ENCODE results near the gene UTP11.

Gene UTP11

DNA sequence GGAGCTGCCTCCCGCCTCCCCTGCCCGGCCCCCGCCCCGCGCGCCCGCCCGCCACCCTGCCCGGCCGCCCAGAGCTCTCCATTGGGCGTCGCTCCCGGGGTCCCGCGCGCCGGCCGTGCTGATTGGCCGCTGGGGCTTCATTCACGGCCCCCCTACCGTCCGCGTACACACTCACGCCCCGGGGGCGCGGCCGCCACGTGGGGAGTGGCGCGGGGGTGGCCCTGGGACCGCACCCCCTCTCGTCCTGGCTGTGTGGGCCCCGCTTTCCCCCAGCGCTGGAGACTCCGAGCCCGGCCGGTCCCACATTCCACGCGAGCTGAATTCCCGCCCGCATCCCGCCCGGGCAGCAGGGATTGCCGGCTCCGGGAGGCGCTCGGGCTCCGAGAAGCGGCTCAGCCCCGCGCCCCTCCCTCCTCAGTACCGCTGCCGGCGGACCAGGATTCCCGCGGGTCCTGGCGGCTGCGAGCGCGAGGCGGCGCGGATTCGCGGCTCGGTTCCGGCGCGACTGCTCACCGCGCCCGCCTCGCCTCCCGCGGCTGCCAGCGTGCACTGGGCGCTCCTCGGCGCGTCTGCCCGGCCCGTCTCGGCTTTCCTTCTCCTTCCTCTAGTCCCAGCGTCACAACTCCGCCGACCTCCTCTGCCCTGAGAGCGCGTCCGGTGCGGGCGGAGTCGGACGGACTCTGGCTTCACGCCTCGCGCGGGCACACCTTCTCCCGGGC lies 34.5 kb downstream of the UTP11 start:
- DNase-seq: peak; percentile 91

DNA sequence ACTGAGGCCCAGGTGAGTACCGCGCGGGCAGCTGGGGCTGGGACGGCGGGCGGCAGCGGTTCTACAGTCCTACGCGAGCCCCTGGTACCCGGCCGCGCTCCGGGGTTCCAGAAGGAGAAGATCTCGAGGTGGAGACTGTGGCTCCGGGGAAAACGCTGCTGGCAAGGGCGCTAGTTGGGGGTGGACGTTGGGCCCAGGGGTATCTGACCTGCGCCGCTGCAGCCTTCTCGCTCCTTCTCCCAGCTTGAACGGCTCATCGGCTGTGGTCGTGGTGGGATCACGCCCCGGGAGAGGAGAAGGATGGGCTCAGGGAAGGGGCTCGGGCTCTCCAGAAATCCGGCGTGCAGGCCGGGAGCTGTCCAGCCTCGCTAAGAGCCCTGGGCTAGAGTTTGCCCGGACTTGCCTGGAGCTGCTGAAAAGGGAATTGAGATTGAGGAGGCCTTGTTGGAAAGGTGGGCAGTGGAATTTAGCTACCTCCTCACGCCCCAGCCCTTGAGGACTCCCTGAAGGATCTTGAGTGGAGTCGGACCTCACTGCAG lies 35.1 kb downstream of the UTP11 start:
- no peak for DNase-seq

DNA sequence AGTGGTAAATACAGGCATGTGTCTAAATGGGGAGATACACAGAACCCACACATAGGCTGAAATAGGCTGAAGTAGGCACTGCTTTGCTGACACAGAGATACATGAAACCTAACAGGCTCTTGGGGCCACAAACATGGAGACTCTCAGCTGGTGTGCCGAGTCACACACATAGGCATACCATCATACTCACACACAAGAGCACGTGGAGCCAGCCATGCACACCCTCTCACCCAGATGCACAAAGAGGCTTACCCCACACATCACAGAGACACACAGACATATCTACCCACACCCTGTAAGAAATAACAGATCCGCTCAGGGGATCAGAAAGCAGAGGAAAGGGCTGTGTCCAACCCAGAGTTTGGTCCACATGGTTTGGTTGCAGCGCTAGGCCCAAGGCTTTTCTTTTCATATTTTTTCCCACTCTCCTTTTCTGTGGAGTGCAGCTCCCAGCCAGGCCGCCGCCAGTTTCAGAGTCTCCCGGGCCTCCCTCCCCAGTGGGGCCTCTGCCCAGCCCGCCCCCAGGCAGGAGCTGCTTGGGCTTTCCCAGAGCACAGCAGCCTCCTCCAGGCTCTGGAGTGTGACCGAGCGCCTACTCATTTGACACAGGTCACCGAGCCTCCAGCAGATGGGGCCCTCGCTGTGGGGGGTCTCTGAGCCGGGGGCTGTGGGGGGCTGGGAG lies 38.0 kb downstream of the UTP11 start:
- DNase-seq: no peak

DNA sequence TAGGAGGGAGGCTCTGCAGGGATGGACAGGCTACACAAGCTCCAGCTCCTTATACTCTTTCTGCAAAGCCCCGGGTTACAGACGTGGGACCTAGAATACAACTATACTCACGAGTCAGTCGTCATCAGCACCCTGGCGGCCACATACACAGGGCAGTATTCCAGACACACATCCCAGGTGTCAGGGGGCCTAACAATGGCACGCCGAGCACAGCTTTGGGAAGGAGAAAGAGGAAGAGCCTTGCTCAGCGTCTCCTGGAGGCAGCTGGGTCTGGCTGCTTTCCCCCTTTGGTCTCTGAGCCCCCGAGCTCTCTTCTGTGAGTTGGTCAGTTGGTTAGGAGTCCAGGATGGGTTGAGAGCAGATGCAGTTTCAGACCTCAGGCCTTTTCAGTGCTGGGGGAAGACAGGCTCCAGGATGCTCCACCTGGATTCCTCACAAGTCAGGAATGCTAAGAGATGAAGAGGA lies 38.6 kb downstream of the UTP11 start:
- no peak for DNase-seq

DNA sequence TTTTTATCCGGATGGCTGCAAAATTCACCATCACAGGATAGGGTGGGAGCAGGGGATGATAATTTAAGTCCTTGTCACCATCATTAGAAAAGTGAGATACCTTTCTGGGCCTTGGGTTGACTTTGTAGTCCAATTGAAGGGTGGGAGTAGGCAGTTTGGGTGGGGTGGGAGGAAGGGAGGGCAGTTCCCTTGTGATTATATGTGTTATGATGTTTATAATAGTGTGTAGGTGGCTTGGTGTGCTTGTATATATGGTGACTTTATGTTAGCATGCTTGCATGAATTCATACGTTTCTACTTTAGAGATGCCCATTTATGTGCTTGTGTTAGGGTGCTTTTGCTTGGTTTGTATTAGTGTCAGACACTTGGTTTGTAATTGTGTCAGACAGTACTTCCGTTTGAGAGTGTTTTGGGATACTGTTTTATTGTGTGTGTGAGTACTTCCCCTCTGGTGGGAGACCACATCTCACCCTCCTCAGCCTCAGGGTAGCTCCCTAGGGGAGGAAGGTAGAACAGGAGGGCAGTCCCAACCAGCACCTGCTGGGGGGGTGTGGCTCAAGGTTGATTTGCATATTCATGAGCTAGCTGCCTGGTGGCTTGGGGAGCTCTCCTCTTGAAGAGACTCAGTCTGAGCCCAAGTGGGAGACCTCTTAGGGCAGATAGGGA lies 40.3 kb downstream of the UTP11 start:
- DNase-seq: no peak

DNA sequence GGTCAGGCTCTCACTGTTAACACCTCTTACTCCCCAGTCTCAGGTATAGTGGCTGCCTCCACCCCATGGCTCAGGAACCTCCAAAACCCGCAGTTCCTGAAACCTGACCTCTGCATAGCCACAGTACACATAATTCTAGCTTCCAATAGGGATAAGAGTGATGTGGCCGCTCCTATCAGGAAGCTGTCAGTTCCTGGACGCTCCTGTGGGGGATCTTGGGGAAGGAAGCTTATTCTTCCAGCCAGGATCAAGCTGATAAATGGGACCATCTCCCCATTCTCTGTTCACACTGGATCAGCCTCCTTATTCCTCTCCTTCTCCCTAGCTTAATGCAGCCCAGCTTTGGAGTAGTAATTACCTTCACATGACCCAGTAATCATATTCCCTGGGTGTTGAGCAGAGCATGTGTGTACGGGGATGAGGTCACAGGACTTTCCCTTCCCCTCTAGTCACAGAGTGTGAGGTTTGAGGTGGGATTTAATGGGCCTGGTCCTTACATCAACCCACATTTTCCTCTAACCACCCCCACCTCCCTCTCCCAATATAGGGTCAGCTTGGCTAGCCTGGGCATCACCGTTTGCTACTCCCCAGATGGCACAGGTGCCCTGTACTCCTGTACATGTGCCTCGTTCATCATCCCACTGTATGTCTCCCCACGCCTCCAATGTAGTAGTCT lies 41.0 kb downstream of the UTP11 start:
- DNase-seq: no peak

DNA sequence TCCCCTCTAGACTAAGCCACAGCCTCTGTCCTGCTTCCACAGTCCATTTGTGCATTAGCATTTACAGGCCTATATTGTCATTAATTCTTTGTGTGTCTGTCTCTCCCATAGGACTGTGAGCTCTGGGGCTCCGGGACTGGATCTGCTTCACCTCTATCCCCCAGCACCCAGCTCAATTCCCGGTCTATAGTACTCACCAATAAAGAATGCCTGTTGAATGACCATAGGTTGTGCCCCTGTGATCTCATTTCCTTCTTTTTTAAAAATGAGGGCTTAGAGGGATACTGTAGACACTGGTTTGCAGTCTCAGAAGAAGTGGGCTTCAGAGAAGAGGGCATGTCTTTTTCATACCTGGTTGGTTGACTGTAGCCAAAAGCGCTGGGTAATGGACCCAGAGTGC lies 42.9 kb downstream of the UTP11 start:
- DNase-seq: no peak

DNA sequence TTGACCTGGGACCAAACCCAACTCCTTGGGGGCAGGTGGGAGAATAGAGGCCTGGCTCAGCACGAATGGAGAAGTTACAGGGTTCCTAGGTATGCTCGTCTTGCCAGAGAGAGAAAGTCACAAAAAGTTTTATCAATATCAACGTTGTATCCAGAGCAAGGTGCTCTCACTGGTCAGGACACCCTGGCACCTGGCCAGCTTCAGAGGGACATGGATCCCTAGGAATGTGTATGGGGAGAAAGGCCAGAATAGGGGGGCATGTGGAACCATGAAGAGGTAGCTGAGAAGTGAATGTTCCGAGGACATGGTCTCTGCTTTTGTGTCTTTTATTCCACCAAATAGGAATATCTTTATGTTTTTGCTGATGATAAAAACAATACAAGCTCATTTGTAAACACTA lies 43.4 kb downstream of the UTP11 start:
- no peak for DNase-seq

DNA sequence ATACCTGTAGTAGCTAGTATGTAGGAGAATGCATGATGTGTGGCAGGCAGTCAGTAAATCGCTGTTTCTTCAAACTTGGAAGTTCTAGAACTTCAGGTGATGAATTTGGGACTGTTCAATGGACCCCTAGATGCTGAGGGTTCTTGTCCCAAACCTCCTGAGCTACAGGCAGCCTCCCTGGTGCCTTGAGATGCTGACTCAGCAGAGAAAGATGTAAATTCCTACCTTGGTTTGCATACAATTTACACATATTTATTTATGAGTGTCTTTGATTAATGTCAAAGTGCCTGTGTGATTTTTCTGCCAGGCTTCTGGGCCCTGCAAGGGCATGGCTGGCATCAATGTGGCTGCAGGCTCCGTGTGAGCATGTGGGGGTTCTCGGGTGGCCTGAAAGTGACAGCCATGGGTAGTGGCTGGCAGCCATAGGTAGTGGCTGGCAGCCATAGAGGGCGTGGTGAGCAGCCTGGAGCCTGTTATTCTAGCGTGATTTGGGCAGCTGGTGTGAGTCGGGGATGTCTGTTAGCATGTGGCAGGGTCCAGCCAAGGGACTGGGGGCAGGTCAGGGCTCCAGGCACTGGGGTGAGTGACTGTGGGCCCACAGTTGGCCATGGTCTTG lies 47.2 kb downstream of the UTP11 start:
- DNase-seq: no peak

DNA sequence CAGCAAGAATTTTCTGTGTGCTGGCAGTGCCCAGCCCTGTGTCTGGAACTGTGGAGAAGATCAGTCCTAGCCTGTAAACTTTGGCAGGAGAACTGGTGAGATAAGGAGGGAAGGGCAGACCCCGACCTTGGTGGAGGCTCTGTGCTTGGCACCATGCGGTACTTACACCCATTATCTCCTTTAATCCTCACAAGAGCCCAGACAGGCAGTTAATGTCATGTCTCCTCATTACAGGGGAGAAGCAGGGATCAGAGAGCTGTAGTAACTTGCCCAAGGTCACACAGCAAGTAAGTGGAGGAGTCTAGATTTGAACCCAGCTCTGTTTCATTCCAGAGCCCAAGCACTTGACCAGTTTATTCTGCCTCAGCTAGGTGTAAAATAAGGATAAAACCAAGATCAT lies 48.0 kb downstream of the UTP11 start:
- peak; percentile 41 for DNase-seq

DNA sequence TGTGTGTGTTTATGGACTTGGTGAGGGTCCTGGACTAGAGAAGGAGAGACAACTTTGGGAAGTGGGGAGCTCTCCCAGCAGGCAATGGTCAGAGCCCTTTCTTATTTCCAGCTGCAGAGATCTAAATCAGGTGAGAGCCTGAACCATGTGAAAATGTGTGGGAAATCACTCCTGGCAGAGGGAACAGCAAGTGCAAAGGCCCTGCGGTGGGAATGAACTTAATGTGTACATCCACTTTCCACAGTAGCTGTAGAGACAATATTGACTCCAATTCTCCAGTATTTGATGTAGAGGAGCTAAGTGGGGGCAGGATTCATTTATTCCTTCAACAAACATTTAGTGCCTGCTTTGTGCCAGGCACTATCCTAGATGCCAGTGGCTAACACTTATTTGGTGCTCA lies 48.8 kb downstream of the UTP11 start:
- no peak for DNase-seq

DNA sequence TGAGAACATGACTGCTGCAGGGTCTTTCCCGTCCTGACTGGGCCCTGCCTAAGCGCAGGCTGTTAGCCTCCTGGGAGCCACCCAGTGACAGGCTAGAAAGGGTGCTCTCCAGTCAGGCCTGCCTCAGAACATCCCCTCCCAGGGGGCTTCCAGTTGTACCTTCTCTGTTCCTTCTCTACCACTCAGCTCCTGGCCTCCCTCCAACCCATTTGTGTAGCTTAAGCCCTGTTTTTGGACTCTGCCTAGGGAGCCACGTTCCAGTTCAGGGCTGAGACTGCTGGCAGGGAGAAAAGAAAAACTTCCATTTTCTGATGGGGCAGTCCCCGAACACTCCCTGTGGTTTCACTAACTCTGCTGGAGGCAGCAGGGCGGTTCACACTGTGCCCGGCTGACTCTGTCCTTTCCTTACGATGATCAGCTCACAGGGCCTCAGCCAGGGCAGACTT lies 49.4 kb downstream of the UTP11 start:
- no peak for DNase-seq

DNA sequence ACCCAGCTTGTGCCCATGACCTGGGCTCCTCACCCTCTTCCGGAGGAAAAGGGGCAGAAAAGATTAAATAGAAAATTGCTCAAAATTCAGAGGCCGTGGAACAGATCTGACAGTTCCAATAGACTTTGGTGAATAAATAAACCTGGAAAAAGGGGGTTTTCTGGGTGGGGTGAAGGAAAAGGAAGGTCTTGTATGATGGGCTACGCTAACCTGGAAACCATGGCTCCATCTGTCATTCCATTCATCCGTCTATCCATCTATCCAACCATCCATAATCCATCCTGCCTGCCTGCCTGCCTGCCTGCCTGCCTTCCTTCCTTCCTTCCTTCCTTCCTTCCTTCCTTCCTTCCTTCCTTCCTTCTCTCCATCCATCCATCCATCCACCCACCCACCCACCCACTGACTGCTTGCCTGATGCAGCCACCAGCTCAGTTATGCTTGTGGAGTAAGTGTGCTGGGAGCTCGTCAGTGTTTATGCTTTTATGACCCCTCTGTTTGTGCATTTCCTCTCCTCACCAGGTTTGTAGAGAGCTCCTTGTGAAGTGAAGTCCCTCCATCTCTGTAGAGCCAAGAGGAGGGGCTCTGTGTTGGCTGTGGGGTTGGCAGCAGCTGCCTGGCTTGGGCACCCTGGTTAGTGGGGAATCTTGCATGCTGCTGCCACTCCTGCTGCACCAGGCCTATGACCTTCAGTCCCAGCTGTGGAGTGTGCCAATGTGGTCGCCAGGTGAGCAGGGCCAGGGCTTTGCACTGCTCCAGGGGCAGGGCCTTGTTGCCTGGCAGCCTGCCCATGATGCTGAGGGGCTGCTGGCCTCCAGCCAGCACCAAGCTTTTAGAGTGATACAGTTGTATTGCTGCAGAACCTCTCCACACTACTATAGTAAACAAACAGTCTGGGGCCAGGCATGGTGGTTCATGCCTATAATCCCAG lies 50.1 kb downstream of the UTP11 start:
- no peak for DNase-seq

DNA sequence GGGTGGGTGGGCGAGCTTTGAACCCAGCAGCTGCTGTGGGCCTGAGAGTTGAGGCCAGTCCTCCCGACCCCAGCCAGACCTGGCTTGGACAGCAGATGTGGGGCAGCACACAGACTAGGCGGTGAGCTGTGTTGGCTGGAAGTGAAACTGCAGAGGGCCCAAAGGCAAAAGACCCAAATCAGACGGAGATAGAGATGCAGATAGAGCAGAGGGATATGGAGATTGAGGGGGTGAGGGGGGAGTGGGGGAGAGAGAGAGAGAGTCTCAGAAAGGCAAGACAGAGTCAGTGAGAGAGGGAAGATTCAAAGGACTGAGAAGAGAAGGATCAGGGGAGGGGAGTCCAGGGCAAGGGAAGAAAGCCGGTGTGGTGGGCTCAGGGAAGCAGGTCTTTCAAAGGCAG lies 51.1 kb downstream of the UTP11 start:
- no peak for DNase-seq

DNA sequence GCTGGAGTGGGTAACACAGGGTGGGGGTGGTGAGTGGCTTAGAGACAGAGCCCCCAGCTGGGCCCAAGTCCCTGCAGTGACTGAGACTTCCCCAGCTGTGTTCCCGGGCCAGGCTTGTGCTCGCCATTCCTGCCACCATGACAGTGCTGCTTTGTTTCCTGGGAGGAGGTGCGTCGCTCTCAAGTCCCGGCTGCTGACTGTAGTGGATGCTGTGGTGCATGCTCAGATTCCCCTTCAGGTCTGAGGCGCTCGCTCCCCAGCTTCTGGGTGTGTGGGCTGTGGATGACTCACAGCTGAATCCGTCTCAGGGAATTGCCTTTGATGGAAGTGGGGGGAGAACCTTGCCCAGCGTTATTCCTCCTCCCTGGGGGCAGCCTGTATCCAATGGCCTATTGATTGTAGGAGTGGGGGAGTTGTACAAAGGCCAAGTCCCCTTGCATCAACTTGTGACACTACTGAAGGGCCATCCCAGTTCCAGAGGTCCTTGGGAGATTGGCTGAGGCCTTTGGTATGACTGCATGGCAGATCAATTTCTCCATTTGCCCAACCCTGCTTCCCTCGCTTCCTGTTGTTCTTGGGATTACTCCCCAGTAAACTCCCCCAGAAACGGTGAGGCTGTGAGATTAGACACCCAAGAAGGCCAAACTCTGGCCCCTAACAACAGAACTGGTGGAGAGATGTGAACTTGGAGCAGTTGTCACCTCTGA lies 51.8 kb downstream of the UTP11 start:
- DNase-seq: no peak

DNA sequence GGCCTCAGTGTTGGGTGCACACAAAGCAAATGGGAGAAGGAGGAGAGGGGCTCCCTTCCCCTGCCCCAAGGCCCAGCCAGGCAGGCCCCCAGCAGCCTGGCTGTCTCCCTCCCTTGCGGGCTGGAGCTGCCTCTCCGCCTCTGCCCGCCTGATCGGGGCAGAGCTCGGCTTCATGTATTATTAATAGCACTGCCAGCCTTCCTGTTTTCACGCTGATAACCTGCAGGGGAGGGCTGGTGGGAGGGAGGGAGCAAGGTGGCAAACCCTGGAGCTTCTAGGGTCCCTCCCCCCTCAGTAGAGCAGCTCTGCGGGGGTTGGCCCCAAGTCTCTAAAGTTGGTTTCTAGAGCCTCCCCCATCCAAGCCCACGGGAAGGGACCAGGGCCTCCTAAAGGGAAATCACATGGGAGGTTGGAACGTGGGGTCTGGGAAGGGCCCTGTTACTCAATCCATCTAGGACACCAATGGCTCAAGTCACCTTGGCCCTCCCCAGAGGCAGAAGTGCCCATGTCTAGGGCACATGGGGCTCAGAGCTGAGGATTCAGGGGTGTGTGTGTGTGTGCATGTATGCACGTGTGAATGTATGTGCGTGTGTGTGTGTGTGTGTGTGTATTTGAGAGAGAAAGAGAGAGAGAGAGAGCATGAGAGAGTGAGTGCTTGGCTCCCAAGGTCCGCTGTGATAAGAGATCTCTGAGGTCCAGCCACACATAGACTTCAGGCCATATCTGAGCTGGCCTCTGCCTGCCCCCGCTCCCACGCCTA lies 55.9 kb downstream of the UTP11 start:
- DNase-seq: peak; percentile 51

DNA sequence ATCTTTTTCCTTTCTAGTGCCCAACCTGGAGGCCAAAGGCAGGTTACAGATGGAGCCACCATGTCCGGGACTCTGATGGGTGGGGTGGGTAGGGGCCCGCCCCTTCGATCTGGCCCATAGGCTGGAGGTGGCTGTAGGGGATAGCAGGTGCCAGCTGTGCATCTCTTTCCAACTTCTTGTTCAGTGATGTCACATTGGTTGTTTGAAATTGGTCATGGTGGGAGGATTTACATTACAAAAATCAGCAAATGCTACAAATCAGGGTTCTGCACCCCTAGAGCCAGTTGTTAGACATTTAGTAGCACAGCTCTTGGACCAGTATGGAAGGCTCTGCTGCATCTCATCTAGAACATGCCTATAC lies 56.4 kb downstream of the UTP11 start:
- no peak for DNase-seq

DNA sequence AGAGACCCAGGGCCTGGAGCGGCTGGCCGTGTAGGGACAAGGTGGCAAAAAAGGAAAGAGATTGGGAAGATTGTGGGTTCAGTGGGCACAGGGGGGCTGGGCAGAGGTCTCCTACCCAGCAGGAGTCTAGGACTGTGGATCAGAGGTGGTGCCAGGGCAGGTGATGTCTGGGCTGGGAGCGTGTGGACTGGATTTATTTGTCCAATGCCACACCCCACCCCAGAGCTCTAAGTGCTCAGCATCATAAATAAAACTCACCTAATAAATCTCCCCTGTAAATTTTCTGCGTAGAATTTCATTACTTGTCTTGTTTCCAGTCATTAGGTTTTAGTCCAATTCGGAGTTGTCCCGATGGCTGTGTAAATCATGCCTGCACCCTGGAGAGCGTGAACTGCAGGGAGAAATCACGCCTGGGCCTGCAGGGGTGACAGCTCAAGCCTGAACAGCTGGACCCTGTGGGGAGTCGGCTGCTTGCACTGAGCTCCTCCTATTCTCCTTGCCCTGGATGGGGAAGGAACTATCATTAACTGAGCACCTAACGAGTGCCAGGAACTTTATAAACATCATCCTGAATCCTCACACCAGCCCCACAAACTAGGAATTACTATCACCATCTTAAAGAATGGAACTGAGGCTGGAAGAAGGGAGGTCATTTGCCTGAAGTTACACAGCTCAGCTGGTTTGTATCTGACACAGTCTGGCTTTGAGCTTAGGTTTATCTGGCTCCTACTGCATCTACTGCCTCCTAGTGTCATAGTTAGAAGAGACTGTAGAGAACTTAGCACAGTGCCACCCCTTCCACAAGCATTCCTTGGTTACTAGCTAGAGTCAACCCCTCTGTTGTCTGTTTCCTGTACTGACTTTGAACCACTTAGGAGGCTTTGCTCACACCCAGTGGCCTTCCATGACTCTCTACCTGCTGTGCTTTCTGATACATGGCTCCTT lies 59.0 kb downstream of the UTP11 start:
- peak; percentile 59 for DNase-seq

DNA sequence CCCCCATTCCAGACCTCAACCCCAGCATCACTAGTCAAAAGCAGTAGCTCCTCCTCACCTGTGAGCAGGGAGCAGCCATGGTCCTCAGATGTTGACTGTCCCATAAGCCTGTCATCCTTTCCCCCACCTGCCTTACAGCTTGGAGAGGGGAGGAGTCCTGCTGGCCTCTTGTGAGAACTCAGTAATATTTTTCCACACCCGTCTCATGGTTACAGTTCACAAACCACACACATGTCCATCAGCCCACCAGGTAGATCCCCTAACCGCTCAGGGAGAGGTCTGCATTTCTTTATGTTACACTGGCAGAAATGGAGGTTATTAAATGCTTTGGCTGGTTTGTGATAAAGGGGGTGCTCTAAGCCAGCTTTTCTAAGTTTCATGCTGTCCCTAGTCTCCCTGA lies 60.3 kb downstream of the UTP11 start:
- DNase-seq: no peak

Data from hematopoietic multipotent progenitor cell treated with erythropoietin and hydrocortisone succinate and interleukin-3 and kit ligand, for 4 days (in vitro differentiated cells).